Panc1 (cell line): ENCODE results near the gene COL16A1. TPM values are rescaled to one million over a fixed set of nuclear protein-coding genes. Genes with fewer than 3 reads are reported as not detected.

Experiments used
- ATAC-seq: fragments of 200-7000 bp; cut with Tn5 transposase; 2 replicates; pipeline ENCODE4 v1.9.1; 2020; ENCODE audit warnings: mild to moderate bottlenecking, moderate library complexity
- BruUV-seq: library from RNA; stranded (reverse); fragments of 400-500 nt; replicated peaks from 2 replicates; lab custom pipeline; 2021; lab: Mats Ljungman, UMichigan
- CTCF ChIA-PET: fragments of 300-600 bp; sonication (Branson Sonifier 250); formaldehyde crosslinking; loops from one replicate; lab custom pipeline; 2022; ENCODE audit warnings: antibody characterized with exemption; lab: Charles Lee
- POLR2A ChIA-PET: fragments of 300-600 bp; sonication (Branson Sonifier 250); formaldehyde crosslinking; loops from one replicate; lab custom pipeline; 2022; ENCODE audit warnings: antibody characterized with exemption; lab: Charles Lee
- DNase-seq: peaks from one replicate; pipeline ENCODE4 v3.0.0-alpha.2; 2010; ENCODE audit warnings: low read depth, low spot score
- H3K27ac ChIP-seq: 2 replicates; pipeline ENCODE4 v1.5.1; 2011; ENCODE audit warnings: mild to moderate bottlenecking, low read length, inconsistent platforms
- H3K27me3 ChIP-seq: fragments of 200-500 bp; sonication (Bioruptor generic); 2 replicates; pipeline ENCODE4 v1.6.0; 2014; ENCODE audit warnings: low read length, inconsistent platforms; ENCODE audit not compliant: control insufficient read depth, insufficient read depth
- H3K36me3 ChIP-seq: fragments of 200-500 bp; sonication (Bioruptor generic); 2 replicates; pipeline ENCODE4 v1.5.1; 2014; ENCODE audit warnings: inconsistent platforms, mild to moderate bottlenecking, low read length, moderate library complexity; ENCODE audit not compliant: control insufficient read depth, insufficient read depth
- H3K4me1 ChIP-seq: 2 replicates; pipeline ENCODE4 v1.5.1; 2011; ENCODE audit warnings: inconsistent platforms, mild to moderate bottlenecking, low read length, moderate library complexity; ENCODE audit not compliant: control insufficient read depth, insufficient read depth
- H3K4me3 ChIP-seq, 2 experiments: 2 replicates each; pipeline ENCODE4 v1.5.1; 2011 to 2012; ENCODE audit warnings: low read depth in 2 of 2, low read length in 2 of 2, mild to moderate bottlenecking in 2 of 2, inconsistent platforms in 1 of 2, moderate library complexity in 1 of 2
- H3K9me3 ChIP-seq: fragments of 200-500 bp; sonication (Bioruptor generic); 2 replicates; pipeline ENCODE4 v1.5.1; 2014; ENCODE audit warnings: low read depth, mild to moderate bottlenecking, inconsistent platforms, low read length, moderate library complexity; ENCODE audit not compliant: control insufficient read depth, insufficient read depth
- POLR2AphosphoS5 ChIP-seq: IDR thresholded peaks from 2 replicates; pipeline ENCODE4 v1.6.1; 2012; ENCODE audit warnings: mild to moderate bottlenecking, low read depth, low read length, moderate library complexity
- SIN3A ChIP-seq: IDR thresholded peaks from 2 replicates; pipeline ENCODE4 v1.6.1; 2012; ENCODE audit warnings: low read depth, mild to moderate bottlenecking, low read length, moderate library complexity, borderline replicate concordance; ENCODE audit not compliant: insufficient read depth
- TCF7L2 ChIP-seq: IDR thresholded peaks from 2 replicates; pipeline ENCODE4 v1.6.1; 2011; ENCODE audit warnings: mild to moderate bottlenecking, low read depth, low read length, inconsistent platforms
- in situ Hi-C: cut with HindIII; loops from 2 replicates; pipeline ENCODE4 v1.10.0; 2016; ENCODE audit warnings: low sequenced_read_pairs, low pct_unique_long_range_greater_than_20kb
- intact Hi-C: fragments of 100-400 bp; cut with micrococcal nuclease; formaldehyde crosslinking; loops from one replicate; pipeline ENCODE4 v1.10.0; 2022; ENCODE audit not compliant: unreplicated experiment
- total RNA-seq: library from RNA; stranded (reverse); gene quantifications from one replicate; pipeline ENCODE4 v1.2.1, GENCODE V29; 2021; ENCODE audit not compliant: unreplicated experiment
- TF ChIP-seq, protein P1 (sequence below), 2 experiments: IDR thresholded peaks; 2 replicates each; pipeline ENCODE4 v1.6.1; 2011 to 2012; ENCODE audit warnings: low read depth in 2 of 2, control low read depth in 1 of 2, low read length in 1 of 2, mild to moderate bottlenecking in 1 of 2, moderate library complexity in 1 of 2; ENCODE audit not compliant: insufficient read depth in 1 of 2
- TF ChIP-seq, protein P2 (sequence below): fragments of 450-650 bp; IDR thresholded peaks from 2 replicates; pipeline ENCODE4 v1.5.1; 2017; ENCODE audit warnings: mild to moderate bottlenecking

Gene COL16A1
- total RNA-seq, 1 experiment from 2014 or later, result 7.6 TPM

DNA sequence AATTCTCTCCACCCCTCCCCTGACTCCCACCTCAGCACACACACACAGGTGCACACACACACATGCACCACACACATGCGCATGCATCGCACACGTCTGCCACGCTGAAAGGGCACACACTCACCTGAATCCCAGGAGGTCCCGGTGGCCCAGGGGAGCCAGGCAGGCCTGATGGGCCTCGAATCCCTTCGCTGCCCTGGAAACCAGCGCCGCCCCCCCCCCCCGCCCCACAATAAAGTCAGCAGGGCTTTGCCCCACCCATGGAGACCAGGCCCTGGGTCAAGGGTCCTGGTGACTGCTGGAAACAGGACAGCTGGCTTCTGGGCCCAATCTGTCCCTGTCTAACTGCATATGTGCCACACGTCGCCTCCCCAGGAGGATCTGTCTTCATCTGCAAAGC, 41.4 kb downstream of the COL16A1 start:
- no peak for ATAC-seq
- ChIA-PET POLR2A (no interaction called here), CTCF (interaction anchor here (2.0 kb wide), 1 partner anchor 127 kb away, joined by 23 read pairs; no protein-coding TSS in a partner anchor)
- DNase-seq, result no peak
- Histone ChIP-seq H3K4me3 (no peak overlapping the region), H3K4me1 (peaks cover 26% of the 10 kb centered on the region), H3K27ac (no peak overlapping the region), H3K9me3 (no peaks in the 10 kb centered on the region), H3K27me3 (no peaks in the 10 kb centered on the region), H3K36me3 (no peaks in the 10 kb centered on the region)
- in situ Hi-C loops (no loop called here), intact Hi-C loops (loop anchor here (5.0 to 10.0 kb wide), 2 partner anchors 40 to 82 kb away; partner anchors contain the start of gene COL16A1)
- no TSS peak for BruUV-seq
- no peak for TF ChIP-seq TCF7L2
- TF ChIP-seq POLR2AphosphoS5, result no peak
- TF ChIP-seq, protein P1, sequence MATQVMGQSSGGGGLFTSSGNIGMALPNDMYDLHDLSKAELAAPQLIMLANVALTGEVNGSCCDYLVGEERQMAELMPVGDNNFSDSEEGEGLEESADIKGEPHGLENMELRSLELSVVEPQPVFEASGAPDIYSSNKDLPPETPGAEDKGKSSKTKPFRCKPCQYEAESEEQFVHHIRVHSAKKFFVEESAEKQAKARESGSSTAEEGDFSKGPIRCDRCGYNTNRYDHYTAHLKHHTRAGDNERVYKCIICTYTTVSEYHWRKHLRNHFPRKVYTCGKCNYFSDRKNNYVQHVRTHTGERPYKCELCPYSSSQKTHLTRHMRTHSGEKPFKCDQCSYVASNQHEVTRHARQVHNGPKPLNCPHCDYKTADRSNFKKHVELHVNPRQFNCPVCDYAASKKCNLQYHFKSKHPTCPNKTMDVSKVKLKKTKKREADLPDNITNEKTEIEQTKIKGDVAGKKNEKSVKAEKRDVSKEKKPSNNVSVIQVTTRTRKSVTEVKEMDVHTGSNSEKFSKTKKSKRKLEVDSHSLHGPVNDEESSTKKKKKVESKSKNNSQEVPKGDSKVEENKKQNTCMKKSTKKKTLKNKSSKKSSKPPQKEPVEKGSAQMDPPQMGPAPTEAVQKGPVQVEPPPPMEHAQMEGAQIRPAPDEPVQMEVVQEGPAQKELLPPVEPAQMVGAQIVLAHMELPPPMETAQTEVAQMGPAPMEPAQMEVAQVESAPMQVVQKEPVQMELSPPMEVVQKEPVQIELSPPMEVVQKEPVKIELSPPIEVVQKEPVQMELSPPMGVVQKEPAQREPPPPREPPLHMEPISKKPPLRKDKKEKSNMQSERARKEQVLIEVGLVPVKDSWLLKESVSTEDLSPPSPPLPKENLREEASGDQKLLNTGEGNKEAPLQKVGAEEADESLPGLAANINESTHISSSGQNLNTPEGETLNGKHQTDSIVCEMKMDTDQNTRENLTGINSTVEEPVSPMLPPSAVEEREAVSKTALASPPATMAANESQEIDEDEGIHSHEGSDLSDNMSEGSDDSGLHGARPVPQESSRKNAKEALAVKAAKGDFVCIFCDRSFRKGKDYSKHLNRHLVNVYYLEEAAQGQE (IDR thresholded peaks at IDR 0.05; ENCODE audit: insufficient read depth in 1 of 2, low read depth in 2 of 2, low read length in 1 of 2), result no peak
- TF ChIP-seq, protein P2, sequence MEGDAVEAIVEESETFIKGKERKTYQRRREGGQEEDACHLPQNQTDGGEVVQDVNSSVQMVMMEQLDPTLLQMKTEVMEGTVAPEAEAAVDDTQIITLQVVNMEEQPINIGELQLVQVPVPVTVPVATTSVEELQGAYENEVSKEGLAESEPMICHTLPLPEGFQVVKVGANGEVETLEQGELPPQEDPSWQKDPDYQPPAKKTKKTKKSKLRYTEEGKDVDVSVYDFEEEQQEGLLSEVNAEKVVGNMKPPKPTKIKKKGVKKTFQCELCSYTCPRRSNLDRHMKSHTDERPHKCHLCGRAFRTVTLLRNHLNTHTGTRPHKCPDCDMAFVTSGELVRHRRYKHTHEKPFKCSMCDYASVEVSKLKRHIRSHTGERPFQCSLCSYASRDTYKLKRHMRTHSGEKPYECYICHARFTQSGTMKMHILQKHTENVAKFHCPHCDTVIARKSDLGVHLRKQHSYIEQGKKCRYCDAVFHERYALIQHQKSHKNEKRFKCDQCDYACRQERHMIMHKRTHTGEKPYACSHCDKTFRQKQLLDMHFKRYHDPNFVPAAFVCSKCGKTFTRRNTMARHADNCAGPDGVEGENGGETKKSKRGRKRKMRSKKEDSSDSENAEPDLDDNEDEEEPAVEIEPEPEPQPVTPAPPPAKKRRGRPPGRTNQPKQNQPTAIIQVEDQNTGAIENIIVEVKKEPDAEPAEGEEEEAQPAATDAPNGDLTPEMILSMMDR, result no peak
- no peak for TF ChIP-seq SIN3A

DNA sequence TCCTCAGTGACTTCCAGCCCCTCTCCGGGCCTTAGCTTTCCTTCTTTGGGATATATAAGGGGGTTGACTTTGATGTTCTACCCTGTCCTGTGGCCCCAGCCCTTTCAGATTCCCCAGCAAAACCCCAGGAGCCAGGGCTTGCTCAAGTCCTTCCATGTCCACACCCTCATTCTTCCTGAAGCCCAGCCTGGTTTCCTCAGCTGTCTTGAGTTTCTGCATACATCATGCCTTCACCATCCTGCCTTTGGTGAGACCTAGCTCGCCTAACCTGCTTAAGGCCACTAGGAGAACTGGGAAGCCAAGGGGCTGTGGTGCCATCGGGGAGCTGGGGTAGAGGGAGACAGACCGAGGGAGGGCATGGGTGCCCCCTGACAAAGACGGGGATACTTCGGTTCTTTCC, 42.0 kb downstream of the COL16A1 start:
- intact Hi-C loops, result loop anchor here (5.0 to 10.0 kb wide), 2 partner anchors 40 to 83 kb away; partner anchors contain the start of gene COL16A1
- no peak for ATAC-seq
- no peaks in the 10 kb centered on the region for H3K9me3 ChIP-seq
- H3K4me3 ChIP-seq, result no peak overlapping the region
- H3K4me1 ChIP-seq, result peaks cover 20% of the 10 kb centered on the region
- ChIA-PET POLR2A (interaction anchor here (0.7 kb wide), 1 partner anchor 17 kb away, joined by 4 read pairs; the partner anchor contains the start of gene PEF1), CTCF (interaction anchor here (0.5 to 0.7 kb wide), 2 partner anchors 30 to 127 kb away, joined by 3 read pairs; no protein-coding TSS in a partner anchor)
- no peaks in the 10 kb centered on the region for H3K36me3 ChIP-seq
- H3K27ac ChIP-seq, result no peak overlapping the region
- DNase-seq, result no peak
- TF ChIP-seq, protein P2, result no peak
- TF ChIP-seq SIN3A, result no peak
- TF ChIP-seq TCF7L2, result no peak
- no peak for TF ChIP-seq POLR2AphosphoS5
- TF ChIP-seq, protein P1 (IDR thresholded peaks at IDR 0.05; ENCODE audit: insufficient read depth in 1 of 2, low read depth in 2 of 2, low read length in 1 of 2), result no peak
- no TSS peak for BruUV-seq
- no peaks in the 10 kb centered on the region for H3K27me3 ChIP-seq
- in situ Hi-C loops, result no loop called here
